AG04450 (cell line): ENCODE data around the gene VKORC1. TPM values are rescaled to one million over a fixed set of nuclear protein-coding genes. Genes with fewer than 3 reads are reported as not detected.
A peak's percentile ranks its signal among the peaks of the same experiment; 100 is the strongest.

ENCODE experiments used
- CTCF ChIA-PET: fragments of 300-600, 350-600 bp; formaldehyde crosslinking; extraction: SDS; loops from one replicate; lab custom pipeline; 2022; ENCODE audit warnings: antibody characterized with exemption, inconsistent platforms; lab: Charles Lee
- POLR2A ChIA-PET: fragments of 350-600 bp; formaldehyde crosslinking; extraction: SDS; loops from one replicate; lab custom pipeline; 2021; ENCODE audit warnings: antibody characterized with exemption, inconsistent platforms; lab: Yijun Ruan, JAX
- DNase-seq: peaks from one replicate; pipeline ENCODE4 v3.0.0-alpha.2; 2011; ENCODE audit warnings: low read depth, low spot score
- H3K27ac ChIP-seq: one replicate; pipeline ENCODE4 v1.5.1; 2012; ENCODE audit warnings: low read depth, low read length, control low read depth
- H3K27me3 ChIP-seq: one replicate; pipeline ENCODE4 v1.6.0; 2012; ENCODE audit warnings: low read length; ENCODE audit not compliant: control insufficient read depth, insufficient read depth
- H3K4me3 ChIP-seq: 2 replicates; pipeline ENCODE4 v1.5.1; 2011; ENCODE audit warnings: mild to moderate bottlenecking, low read depth, low read length, control low read depth
- H3K9me3 ChIP-seq: 2 replicates; pipeline ENCODE4 v1.5.1; 2012; ENCODE audit warnings: low read length; ENCODE audit not compliant: control insufficient read depth, insufficient read depth
- polyA plus RNA-seq: library from polyadenylated mRNA; depleted of rRNA; stranded (reverse); fragments of >200 nt; gene quantifications from 2 replicates; pipeline ENCODE4 v1.2.3, GENCODE V29; 2011
- TF ChIP-seq, protein P1 (sequence below): IDR thresholded peaks from 2 replicates; pipeline ENCODE4 v1.5.1; 2011; ENCODE audit warnings: low read depth, low read length, control low read depth, inconsistent platforms

The VKORC1 gene
- polyA plus RNA-seq, 1 experiment: 210 TPM

DNA sequence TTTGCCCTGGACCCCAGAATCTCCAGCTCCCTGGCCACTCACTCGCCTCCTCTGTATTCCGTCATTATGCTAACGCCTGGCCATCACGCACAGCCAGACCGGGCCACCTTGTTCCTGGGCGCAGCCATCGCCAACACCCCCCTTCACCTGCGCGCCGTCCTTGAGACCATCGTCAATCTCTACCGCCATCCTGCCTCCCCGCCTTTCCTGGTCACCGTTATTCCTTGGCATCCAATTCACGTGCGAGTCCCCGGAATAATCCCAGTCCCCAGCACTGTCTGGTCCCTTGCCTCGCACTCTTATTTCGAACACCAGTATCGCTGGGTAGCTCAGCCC is 541 bp downstream of the VKORC1 start:
- TF ChIP-seq, protein P1, sequence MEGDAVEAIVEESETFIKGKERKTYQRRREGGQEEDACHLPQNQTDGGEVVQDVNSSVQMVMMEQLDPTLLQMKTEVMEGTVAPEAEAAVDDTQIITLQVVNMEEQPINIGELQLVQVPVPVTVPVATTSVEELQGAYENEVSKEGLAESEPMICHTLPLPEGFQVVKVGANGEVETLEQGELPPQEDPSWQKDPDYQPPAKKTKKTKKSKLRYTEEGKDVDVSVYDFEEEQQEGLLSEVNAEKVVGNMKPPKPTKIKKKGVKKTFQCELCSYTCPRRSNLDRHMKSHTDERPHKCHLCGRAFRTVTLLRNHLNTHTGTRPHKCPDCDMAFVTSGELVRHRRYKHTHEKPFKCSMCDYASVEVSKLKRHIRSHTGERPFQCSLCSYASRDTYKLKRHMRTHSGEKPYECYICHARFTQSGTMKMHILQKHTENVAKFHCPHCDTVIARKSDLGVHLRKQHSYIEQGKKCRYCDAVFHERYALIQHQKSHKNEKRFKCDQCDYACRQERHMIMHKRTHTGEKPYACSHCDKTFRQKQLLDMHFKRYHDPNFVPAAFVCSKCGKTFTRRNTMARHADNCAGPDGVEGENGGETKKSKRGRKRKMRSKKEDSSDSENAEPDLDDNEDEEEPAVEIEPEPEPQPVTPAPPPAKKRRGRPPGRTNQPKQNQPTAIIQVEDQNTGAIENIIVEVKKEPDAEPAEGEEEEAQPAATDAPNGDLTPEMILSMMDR: no peak
- peak overlapping the region; percentile 81 for H3K27ac ChIP-seq
- no peaks in the 10 kb centered on the region for H3K9me3 ChIP-seq
- ChIA-PET CTCF (interaction anchor here (0.5 kb wide), 1 partner anchor 66 kb away, joined by 4 read pairs; no protein-coding TSS in a partner anchor), POLR2A (interaction anchor here (1.7 to 1.9 kb wide), 3 partner anchors 20 to 86 kb away, joined by 5 to 7 read pairs (median 6); partner anchors contain the start of genes FUS, KAT8, ZNF646 and ZNF668)
- peak overlapping the region; percentile 94 for H3K4me3 ChIP-seq
- DNase-seq: no peak
- no peaks in the 10 kb centered on the region for H3K27me3 ChIP-seq

DNA sequence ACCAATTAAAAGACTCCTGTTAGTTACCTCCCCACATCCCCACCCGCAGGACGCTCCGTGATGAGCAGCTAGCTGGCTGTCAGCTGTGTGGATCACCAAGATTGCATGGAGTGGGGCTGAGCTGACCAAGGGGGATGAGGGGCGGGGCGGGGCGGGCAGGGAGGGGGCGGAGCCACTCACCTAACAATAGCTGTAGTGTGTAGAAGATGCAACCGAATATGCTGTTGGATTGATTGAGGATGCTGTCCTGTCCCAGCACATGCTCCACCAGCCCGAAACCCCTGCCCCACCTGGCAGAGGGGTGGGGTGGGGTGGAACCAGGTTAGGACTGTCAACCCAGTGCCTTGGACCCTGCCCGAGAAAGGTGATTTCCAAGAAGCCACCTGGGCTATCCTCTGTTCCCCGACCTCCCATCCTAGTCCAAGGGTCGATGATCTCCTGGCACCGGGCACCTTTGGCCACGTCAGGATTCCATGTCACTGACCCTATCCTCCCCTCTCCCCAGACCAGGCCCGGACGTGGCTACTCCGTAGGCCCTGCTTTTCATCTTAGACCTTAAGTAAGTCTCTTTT is 1.4 kb downstream of the VKORC1 start:
- CTCF ChIA-PET: interaction anchor here (3.1 kb wide), 1 partner anchor 49 kb away, joined by 17 read pairs; no protein-coding TSS in a partner anchor
- no peaks in the 10 kb centered on the region for H3K27me3 ChIP-seq
- DNase-seq: no peak
- H3K4me3 ChIP-seq: peak overlapping the region; percentile 94
- TF ChIP-seq, protein P1: no peak
- H3K27ac ChIP-seq: no peak overlapping the region
- POLR2A ChIA-PET: interaction anchor here (1.7 to 2.1 kb wide), 3 partner anchors 19 to 87 kb away, joined by 5 to 9 read pairs (median 6); partner anchors contain the start of genes FUS, KAT8, ZNF646 and ZNF668
- no peaks in the 10 kb centered on the region for H3K9me3 ChIP-seq

DNA sequence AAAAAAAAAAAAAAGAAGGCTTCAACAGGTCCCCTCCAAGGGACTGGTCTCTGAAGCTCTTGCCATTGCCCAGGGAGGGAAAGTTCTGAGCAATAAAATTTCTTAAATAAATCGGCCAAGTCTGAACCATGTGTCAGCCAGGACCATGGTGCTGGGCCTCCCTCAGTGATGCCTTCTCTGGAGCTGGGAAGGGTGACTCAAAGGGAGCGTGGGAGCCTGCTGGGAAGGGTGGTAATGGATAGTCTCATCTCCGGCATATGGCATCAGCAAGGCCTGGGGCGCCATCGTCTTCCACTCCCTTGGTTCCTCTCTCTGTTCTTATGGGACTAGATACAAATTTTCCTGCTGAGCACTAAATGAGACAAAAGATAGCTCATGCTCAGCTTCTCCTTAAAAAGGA is 2.3 kb downstream of the VKORC1 start:
- Histone ChIP-seq H3K4me3 (no peak overlapping the region), H3K27ac (no peak overlapping the region), H3K9me3 (no peaks in the 10 kb centered on the region), H3K27me3 (no peaks in the 10 kb centered on the region)
- CTCF ChIA-PET: interaction anchor here (0.6 to 3.1 kb wide), 3 partner anchors 25 to 108 kb away, joined by 4 to 17 read pairs (median 4); no protein-coding TSS in a partner anchor
- TF ChIP-seq, protein P1: no peak
- no peak for DNase-seq
- POLR2A ChIA-PET: interaction anchor here (0.5 to 2.1 kb wide), 2 partner anchors 18 to 56 kb away, joined by 3 to 9 read pairs; partner anchors contain the start of genes ZNF646 and ZNF668

DNA sequence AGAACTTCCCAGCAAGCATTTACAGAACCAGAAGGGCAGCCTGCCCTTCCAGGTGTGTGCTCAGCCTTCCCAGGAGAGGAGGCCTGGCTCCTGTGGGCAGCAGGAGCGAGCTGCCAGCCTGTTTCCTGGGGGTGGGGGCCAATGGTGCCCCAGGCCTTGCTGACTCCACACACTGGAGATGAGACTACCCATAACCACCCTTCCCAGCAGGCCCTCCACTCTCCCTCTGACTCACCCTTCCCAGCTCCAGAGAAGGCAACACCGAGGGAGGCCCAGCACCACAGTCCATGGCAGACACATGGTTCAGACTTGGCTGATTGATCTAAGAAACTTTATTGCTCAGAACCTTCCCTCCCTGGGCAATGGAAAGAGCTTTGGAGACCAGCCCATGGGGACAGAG is 4.1 kb downstream of the VKORC1 start:
- H3K9me3 ChIP-seq: no peaks in the 10 kb centered on the region
- H3K4me3 ChIP-seq: no peak overlapping the region
- ChIA-PET CTCF (interaction anchor here (1.7 to 3.1 kb wide), 2 partner anchors 52 to 106 kb away, joined by 4 to 17 read pairs; no protein-coding TSS in a partner anchor), POLR2A (interaction anchor here (1.2 kb wide), 1 partner anchor 17 kb away, joined by 6 read pairs; the partner anchor contains the start of genes ZNF646 and ZNF668)
- no peaks in the 10 kb centered on the region for H3K27me3 ChIP-seq
- TF ChIP-seq, protein P1: no peak
- DNase-seq: no peak
- peak overlapping the region; percentile 31 for H3K27ac ChIP-seq

DNA sequence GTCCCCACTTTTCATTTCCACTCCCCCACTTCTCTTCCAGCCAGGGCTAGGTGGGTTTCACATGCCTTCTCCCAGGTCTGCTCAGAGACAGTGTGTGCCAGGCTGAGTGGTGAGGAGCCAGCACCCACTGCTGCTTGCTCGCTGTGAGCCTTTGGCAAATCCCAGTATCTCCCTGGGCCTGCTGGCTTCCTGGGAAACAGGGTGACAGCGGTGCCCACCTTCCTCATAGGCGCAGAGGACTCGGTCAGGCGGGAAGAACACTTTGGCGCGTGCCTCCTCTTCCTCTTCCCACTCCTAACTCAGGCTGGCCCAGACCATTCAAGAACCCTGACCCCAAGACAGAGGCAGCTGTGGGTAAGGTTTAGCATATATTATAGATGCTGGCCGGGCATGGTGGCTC is 5.4 kb downstream of the VKORC1 start:
- DNase-seq: no peak
- CTCF ChIA-PET: no interaction called here

More for the DNA sequence above, 5.4 kb downstream of the VKORC1 start:
- Histone ChIP-seq H3K4me3 (no peak overlapping the region), H3K9me3 (no peaks in the 10 kb centered on the region; the same call in 1 of the 2 replicates), H3K27me3 (no peaks in the 10 kb centered on the region), H3K27ac (no peak overlapping the region)
- POLR2A ChIA-PET: no interaction called here
- TF ChIP-seq, protein P1: no peak
